ENCODE results near the gene CACNA2D3.

The CACNA2D3 gene

DNA sequence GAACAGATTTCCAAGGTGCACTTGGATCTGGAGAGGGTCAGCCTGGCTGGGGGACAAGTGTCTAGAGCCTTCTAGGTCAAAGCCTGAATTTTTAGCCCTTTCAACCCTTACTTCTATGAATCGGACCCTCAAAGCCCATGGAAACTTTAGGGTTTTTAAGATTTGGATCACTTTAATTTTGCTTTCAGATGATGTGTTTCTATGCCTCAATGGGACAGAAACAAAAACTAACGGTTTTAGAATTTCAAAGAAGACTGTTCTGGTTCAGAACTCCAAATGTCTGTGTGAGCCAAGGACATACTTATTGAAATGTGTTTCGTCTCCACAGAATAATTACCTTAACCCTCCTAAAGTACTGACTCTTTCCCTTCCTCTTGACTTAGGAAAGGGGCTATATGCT is 538.8 kb downstream of the CACNA2D3 start:
- H3K36me3 ChIP-seq (ENCODE audit: low read length), result no peaks in the 10 kb centered on the region
- H3K9ac ChIP-seq (ENCODE audit: low read length), result no peak overlapping the region
- no peak for TF ChIP-seq EZH2phosphoT487 (conservative IDR thresholded peaks at IDR 0.05; ENCODE audit: low read length)
- TF ChIP-seq, protein P1, sequence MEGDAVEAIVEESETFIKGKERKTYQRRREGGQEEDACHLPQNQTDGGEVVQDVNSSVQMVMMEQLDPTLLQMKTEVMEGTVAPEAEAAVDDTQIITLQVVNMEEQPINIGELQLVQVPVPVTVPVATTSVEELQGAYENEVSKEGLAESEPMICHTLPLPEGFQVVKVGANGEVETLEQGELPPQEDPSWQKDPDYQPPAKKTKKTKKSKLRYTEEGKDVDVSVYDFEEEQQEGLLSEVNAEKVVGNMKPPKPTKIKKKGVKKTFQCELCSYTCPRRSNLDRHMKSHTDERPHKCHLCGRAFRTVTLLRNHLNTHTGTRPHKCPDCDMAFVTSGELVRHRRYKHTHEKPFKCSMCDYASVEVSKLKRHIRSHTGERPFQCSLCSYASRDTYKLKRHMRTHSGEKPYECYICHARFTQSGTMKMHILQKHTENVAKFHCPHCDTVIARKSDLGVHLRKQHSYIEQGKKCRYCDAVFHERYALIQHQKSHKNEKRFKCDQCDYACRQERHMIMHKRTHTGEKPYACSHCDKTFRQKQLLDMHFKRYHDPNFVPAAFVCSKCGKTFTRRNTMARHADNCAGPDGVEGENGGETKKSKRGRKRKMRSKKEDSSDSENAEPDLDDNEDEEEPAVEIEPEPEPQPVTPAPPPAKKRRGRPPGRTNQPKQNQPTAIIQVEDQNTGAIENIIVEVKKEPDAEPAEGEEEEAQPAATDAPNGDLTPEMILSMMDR (IDR thresholded peaks at IDR 0.05; ENCODE audit: insufficient read depth, low read length, poor library complexity, severe bottlenecking), result no peak
- no peaks in the 10 kb centered on the region for H3K9me2 ChIP-seq (replicated peaks; ENCODE audit: insufficient read depth, low read length)
- H3K4me3 ChIP-seq (ENCODE audit: insufficient read depth, low read length, poor library complexity, severe bottlenecking), result no peak overlapping the region
- no peak overlapping the region for H3K4me2 ChIP-seq (ENCODE audit: low read depth, low read length, poor library complexity, severe bottlenecking)
- no peaks in the 10 kb centered on the region for H3K79me2 ChIP-seq (ENCODE audit: insufficient read depth, low read length)
- H4K20me1 ChIP-seq (ENCODE audit: low read depth, low read length), result no peaks in the 10 kb centered on the region
- no peaks in the 10 kb centered on the region for H3K9me3 ChIP-seq (ENCODE audit: insufficient read depth, low read length)
- H3F3A ChIP-seq (ENCODE audit: insufficient read depth), result no peaks in the 10 kb centered on the region
- H3K27ac ChIP-seq (ENCODE audit: low read depth, low read length), result no peak overlapping the region
- H3K27me3 ChIP-seq (ENCODE audit: low read length), result no peaks in the 10 kb centered on the region
- H2AFZ ChIP-seq (ENCODE audit: low read depth, low read length, severe bottlenecking), result no peak overlapping the region

DNA sequence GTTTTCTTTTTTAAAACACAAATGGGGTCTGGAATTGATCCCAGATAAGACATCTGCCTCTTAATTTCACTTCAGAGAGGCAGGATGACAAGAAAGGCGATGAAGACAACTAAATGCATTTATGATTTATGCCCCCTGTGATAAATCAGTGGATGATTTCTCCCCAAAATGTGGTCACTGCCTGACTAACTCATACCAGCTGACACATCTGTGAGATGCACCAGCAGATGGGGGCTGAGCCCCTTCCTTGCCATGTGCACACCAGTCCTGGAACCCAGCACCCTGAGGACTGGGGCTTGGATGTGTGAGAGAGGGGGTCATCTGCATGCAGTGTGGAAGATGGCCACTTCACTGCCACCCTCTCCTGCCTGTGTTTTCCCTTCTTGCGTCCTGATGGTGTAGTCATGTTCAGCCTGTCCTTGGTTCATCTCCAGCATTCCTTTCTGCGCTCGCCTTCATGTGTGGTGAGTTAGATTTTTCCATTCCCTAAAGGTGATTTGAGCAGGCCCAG is 541.2 kb downstream of the CACNA2D3 start:
- Histone ChIP-seq H3K36me3 (ENCODE audit: low read length) (no peaks in the 10 kb centered on the region), H3K27ac (ENCODE audit: low read depth, low read length) (no peak overlapping the region), H4K20me1 (ENCODE audit: low read depth, low read length) (no peaks in the 10 kb centered on the region), H2AFZ (ENCODE audit: low read depth, low read length, severe bottlenecking) (no peak overlapping the region), H3K9ac (ENCODE audit: low read length) (no peak overlapping the region), H3K4me3 (ENCODE audit: insufficient read depth, low read length, poor library complexity, severe bottlenecking) (no peak overlapping the region), H3K79me2 (ENCODE audit: insufficient read depth, low read length) (no peaks in the 10 kb centered on the region), H3K9me3 (ENCODE audit: insufficient read depth, low read length) (no peaks in the 10 kb centered on the region), H3F3A (ENCODE audit: insufficient read depth) (no peaks in the 10 kb centered on the region), H3K27me3 (ENCODE audit: low read length) (no peaks in the 10 kb centered on the region), H3K9me2 (replicated peaks; ENCODE audit: insufficient read depth, low read length) (no peaks in the 10 kb centered on the region), H3K4me2 (ENCODE audit: low read depth, low read length, poor library complexity, severe bottlenecking) (no peak overlapping the region)
- TF ChIP-seq, protein P1 (IDR thresholded peaks at IDR 0.05; ENCODE audit: insufficient read depth, low read length, poor library complexity, severe bottlenecking), result no peak
- TF ChIP-seq EZH2phosphoT487 (conservative IDR thresholded peaks at IDR 0.05; ENCODE audit: low read length), result no peak

DNA sequence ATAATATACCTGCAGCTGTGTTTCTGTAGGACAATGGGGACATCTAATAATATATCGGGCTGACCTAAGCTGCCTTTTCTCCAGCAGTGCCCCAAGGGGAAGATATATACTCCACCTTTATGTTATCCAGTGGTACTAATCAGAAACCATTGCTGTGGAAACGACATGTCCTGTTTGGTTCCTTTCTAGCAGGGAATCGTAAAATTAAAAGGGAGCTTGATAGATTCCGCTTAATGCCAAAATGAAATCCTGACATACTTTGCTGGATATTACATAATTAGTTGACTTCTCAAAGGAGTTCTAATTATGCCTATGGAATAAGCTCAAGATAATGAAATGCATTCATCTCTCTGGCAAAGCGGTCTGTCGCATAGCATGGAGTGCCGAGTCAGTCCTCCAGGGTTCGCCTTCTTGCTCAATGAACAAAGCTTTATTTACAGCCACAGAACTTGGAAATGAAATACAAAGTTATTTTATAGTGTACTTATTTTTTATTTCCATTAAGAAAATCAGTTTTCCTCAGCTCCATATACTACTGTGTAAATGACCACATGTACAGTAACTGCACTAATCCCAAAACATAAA is 542.8 kb downstream of the CACNA2D3 start:
- no peak overlapping the region for H3K9ac ChIP-seq (ENCODE audit: low read length)
- no peak overlapping the region for H3K4me2 ChIP-seq (ENCODE audit: low read depth, low read length, poor library complexity, severe bottlenecking)
- TF ChIP-seq, protein P1 (IDR thresholded peaks at IDR 0.05; ENCODE audit: insufficient read depth, low read length, poor library complexity, severe bottlenecking), result no peak
- no peak for TF ChIP-seq EZH2phosphoT487 (conservative IDR thresholded peaks at IDR 0.05; ENCODE audit: low read length)
- H3K36me3 ChIP-seq (ENCODE audit: low read length), result no peaks in the 10 kb centered on the region
- no peaks in the 10 kb centered on the region for H3K79me2 ChIP-seq (ENCODE audit: insufficient read depth, low read length)
- H3K4me3 ChIP-seq (ENCODE audit: insufficient read depth, low read length, poor library complexity, severe bottlenecking), result no peak overlapping the region
- no peak overlapping the region for H3K27ac ChIP-seq (ENCODE audit: low read depth, low read length)
- no peaks in the 10 kb centered on the region for H4K20me1 ChIP-seq (ENCODE audit: low read depth, low read length)
- H3F3A ChIP-seq (ENCODE audit: insufficient read depth), result no peaks in the 10 kb centered on the region
- no peaks in the 10 kb centered on the region for H3K27me3 ChIP-seq (ENCODE audit: low read length)
- no peak overlapping the region for H2AFZ ChIP-seq (ENCODE audit: low read depth, low read length, severe bottlenecking)
- H3K9me2 ChIP-seq (replicated peaks; ENCODE audit: insufficient read depth, low read length), result no peaks in the 10 kb centered on the region
- H3K9me3 ChIP-seq (ENCODE audit: insufficient read depth, low read length), result no peaks in the 10 kb centered on the region

Measured in SU-DHL-6 (cell line).